Esophagus (tissue), 2 donors: ENCODE results near the gene SYT8. TPM values are rescaled to one million over a fixed set of nuclear protein-coding genes. Genes with fewer than 3 reads are reported as not detected.

Source experiments
- H3K27ac ChIP-seq, 2 donors: one replicate each; pipeline ENCODE4 v1.5.1; 2013; ENCODE audit warnings: low read depth in 2 of 2, mild to moderate bottlenecking in 2 of 2, inconsistent platforms in 1 of 2, low read length in 1 of 2, moderate library complexity in 1 of 2
- H3K27me3 ChIP-seq, 2 donors: one replicate each; pipeline ENCODE4 v1.6.1; 2013; ENCODE audit warnings: low read length in 2 of 2, control low read depth in 1 of 2, mild to moderate bottlenecking in 1 of 2; ENCODE audit not compliant: insufficient read depth in 2 of 2, control insufficient read depth in 1 of 2
- H3K36me3 ChIP-seq, 2 donors: one replicate each; pipeline ENCODE4 v1.6.1; 2013; ENCODE audit warnings: low read length in 1 of 2; ENCODE audit not compliant: control insufficient read depth in 2 of 2, insufficient read depth in 2 of 2
- H3K4me1 ChIP-seq, 2 donors: one replicate each; pipeline ENCODE4 v1.6.1; 2013; ENCODE audit warnings: low read length in 1 of 2; ENCODE audit not compliant: control insufficient read depth in 2 of 2, insufficient read depth in 2 of 2
- H3K4me3 ChIP-seq, 2 donors: one replicate each; pipeline ENCODE4 v1.5.1; 2013; ENCODE audit warnings: low read length in 2 of 2, mild to moderate bottlenecking in 2 of 2, low read depth in 1 of 2, moderate library complexity in 1 of 2
- H3K9me3 ChIP-seq, 2 donors: one replicate each; pipeline ENCODE4 v1.6.1; 2013; ENCODE audit warnings: mild to moderate bottlenecking in 2 of 2, low read depth in 1 of 2, low read length in 1 of 2, moderate library complexity in 1 of 2; ENCODE audit not compliant: control insufficient read depth in 2 of 2, insufficient read depth in 1 of 2
- WGBS, 2 donors: extraction: QIAGEN DNeasy Blood & Tissue Kit; methylation state at CpG; one replicate each; pipeline ENCODE4 v1.1.7; 2013; 5-methylcytosine and 5-hydroxymethylcytosine counted together
- polyA plus RNA-seq, 2 donors: library from polyadenylated mRNA; stranded (reverse); fragments of 200-250 nt; gene quantifications; one replicate each; pipeline ENCODE4 v1.2.3, GENCODE V29; 2013
- donor health status: healthy with polysubstance abuse.
- donor health status: Bipolar disorder and iron deficiency.

The SYT8 gene
- polyA plus RNA-seq, result 100 to 1,000 TPM in 1 of 2 donors, 10 to 100 TPM in 1; 38.9 to 360 TPM

- H3K9me3 ChIP-seq, result no peaks in the 10 kb centered on the region
- 49 to 76% methylated on average over 24 to 26 of the region's 26 CpGs for WGBS, 2 donors
- no peaks in the 10 kb centered on the region for H3K27me3 ChIP-seq
- H3K4me3 ChIP-seq, result peak within 1 kb of the TSS; percentile 8 to 57
- H3K4me1 ChIP-seq, result peaks cover 8 to 59% of the 10 kb centered on the region in 2 donors
- H3K27ac ChIP-seq, result peak within 1 kb of the TSS; percentile 93 to 97
- peaks cover 0 to 4% of the 10 kb centered on the region in 2 donors for H3K36me3 ChIP-seq
These were observed at the start of gene SYT8 for GRCh38 chr11:1834779-1835670. TSS of gene SYT8 (plus strand) at chr11:1834990. CDS start at chr11:1835106, 116 bp downstream.

- 78 to 82% methylated on average over 21 of the region's 21 CpGs for WGBS, 2 donors
- Histone ChIP-seq H3K27ac (no peak overlapping the region), H3K9me3 (no peaks in the 10 kb centered on the region), H3K27me3 (no peaks in the 10 kb centered on the region), H3K4me1 (no peaks in the 10 kb centered on the region), H3K36me3 (no peaks in the 10 kb centered on the region), H3K4me3 (no peak overlapping the region)
These were observed 48.9 kb upstream of the SYT8 start for GRCh38 chr11:1785749-1786413.

- 88 to 92% methylated on average over 4 of the region's 4 CpGs for WGBS, 2 donors
These were observed 48.3 kb upstream of the SYT8 start for GRCh38 chr11:1786466-1786865.

GRCh38 chr11:1791912-1792311 is 42.9 kb upstream of the SYT8 start:
- no peak overlapping the region for H3K4me3 ChIP-seq
- H3K4me1 ChIP-seq, result peaks cover 0 to 5% of the 10 kb centered on the region in 2 donors
- no peak overlapping the region for H3K27ac ChIP-seq
- H3K36me3 ChIP-seq, result no peaks in the 10 kb centered on the region
- 84 to 87% methylated on average over 6 of the region's 6 CpGs for WGBS, 2 donors
- H3K27me3 ChIP-seq, result peaks cover 0 to 2% of the 10 kb centered on the region in 2 donors
- H3K9me3 ChIP-seq, result no peaks in the 10 kb centered on the region

More at GRCh38 chr11:1786466-1786865, 48.3 kb upstream of the SYT8 start:
- H3K27me3 ChIP-seq, result no peaks in the 10 kb centered on the region
- H3K27ac ChIP-seq, result no peak overlapping the region
- H3K4me3 ChIP-seq, result no peak overlapping the region
- no peaks in the 10 kb centered on the region for H3K4me1 ChIP-seq
- H3K9me3 ChIP-seq, result no peaks in the 10 kb centered on the region
- no peaks in the 10 kb centered on the region for H3K36me3 ChIP-seq

- 81 to 82% methylated on average over 12 of the region's 12 CpGs for WGBS, 2 donors
- H3K27ac ChIP-seq, result no peak overlapping the region
- H3K4me1 ChIP-seq, result peaks cover 0 to 5% of the 10 kb centered on the region in 2 donors
- H3K9me3 ChIP-seq, result no peaks in the 10 kb centered on the region
- H3K36me3 ChIP-seq, result no peaks in the 10 kb centered on the region
- H3K4me3 ChIP-seq, result no peak overlapping the region
- peaks cover 0 to 2% of the 10 kb centered on the region in 2 donors for H3K27me3 ChIP-seq
These were observed 42.3 kb upstream of the SYT8 start for GRCh38 chr11:1792461-1792860.

GRCh38 chr11:1793081-1793480 is 41.7 kb upstream of the SYT8 start:
- Histone ChIP-seq H3K27ac (no peak overlapping the region), H3K27me3 (peaks cover 0 to 2% of the 10 kb centered on the region in 2 donors), H3K36me3 (no peaks in the 10 kb centered on the region), H3K4me1 (peaks cover 0 to 5% of the 10 kb centered on the region in 2 donors), H3K4me3 (no peak overlapping the region), H3K9me3 (no peaks in the 10 kb centered on the region)
- 46 to 64% methylated on average over 3 of the region's 3 CpGs for WGBS, 2 donors

GRCh38 chr11:1796413-1797011 is 38.3 kb upstream of the SYT8 start:
- H3K4me3 ChIP-seq, result no peak overlapping the region
- WGBS, 2 donors, result 58 to 64% methylated on average over 12 of the region's 12 CpGs
- H3K9me3 ChIP-seq, result no peaks in the 10 kb centered on the region
- peaks cover 0 to 5% of the 10 kb centered on the region in 2 donors for H3K4me1 ChIP-seq
- H3K27ac ChIP-seq, result peak overlapping the region in 1 of 2 donors; percentile 56
- no peaks in the 10 kb centered on the region for H3K36me3 ChIP-seq
- peaks cover 0 to 2% of the 10 kb centered on the region in 2 donors for H3K27me3 ChIP-seq

GRCh38 chr11:1797391-1798125 is 37.2 kb upstream of the SYT8 start:
- peaks cover 0 to 5% of the 10 kb centered on the region in 2 donors for H3K4me1 ChIP-seq
- H3K9me3 ChIP-seq, result no peaks in the 10 kb centered on the region
- no peaks in the 10 kb centered on the region for H3K36me3 ChIP-seq
- WGBS, 2 donors, result 85 to 87% methylated on average over 14 of the region's 14 CpGs
- no peak overlapping the region for H3K4me3 ChIP-seq
- H3K27me3 ChIP-seq, result peaks cover 0 to 2% of the 10 kb centered on the region in 2 donors
- no peak overlapping the region for H3K27ac ChIP-seq

GRCh38 chr11:1803246-1803645 is 31.5 kb upstream of the SYT8 start:
- H3K36me3 ChIP-seq, result no peaks in the 10 kb centered on the region
- H3K4me3 ChIP-seq, result no peak overlapping the region
- no peaks in the 10 kb centered on the region for H3K9me3 ChIP-seq
- WGBS, 2 donors, result 92 to 93% methylated on average over 20 of the region's 20 CpGs
- no peak overlapping the region for H3K27ac ChIP-seq
- no peaks in the 10 kb centered on the region for H3K27me3 ChIP-seq
- H3K4me1 ChIP-seq, result peaks cover 0 to 2% of the 10 kb centered on the region in 2 donors
